ENCODE results near the gene WDR17. TPM values are rescaled to one million over a fixed set of nuclear protein-coding genes. Genes with fewer than 3 reads are reported as not detected.
A peak's percentile ranks its signal among the peaks of the same experiment; 100 is the strongest.

Gene WDR17
- total RNA-seq = 8.0 TPM

GRCh38 chr4:176065435-176066291 lies at the start of gene WDR17:
Gene WDR17 (plus strand): TSS chr4:176065841. CDS start chr4:176111581, 45,740 bp downstream.
- peak; percentile 89 for DNase-seq (ENCODE audit: low spot score)
- peak; percentile 98 for ATAC-seq
- intact Hi-C loops (cut with DNase I) = no loop called here

GRCh38 chr4:176016601-176017000 lies 49.0 kb upstream of the WDR17 start:
- intact Hi-C loops (cut with DNase I) = no loop called here
- no peak for ATAC-seq
- DNase-seq (ENCODE audit: low spot score) = no peak

GRCh38 chr4:176020481-176021085 lies 45.1 kb upstream of the WDR17 start:
- intact Hi-C loops (cut with DNase I) = no loop called here
- DNase-seq (ENCODE audit: low spot score) (no peak), ATAC-seq (no peak)

- intact Hi-C loops (cut with DNase I) = no loop called here
- ATAC-seq (no peak), DNase-seq (ENCODE audit: low spot score) (no peak)
Observed at GRCh38 chr4:176030391-176030790, 35.2 kb upstream of the WDR17 start.

GRCh38 chr4:176031922-176032321 lies 33.7 kb upstream of the WDR17 start:
- DNase-seq (ENCODE audit: low spot score) (no peak), ATAC-seq (no peak)
- intact Hi-C loops (cut with DNase I) = no loop called here

GRCh38 chr4:176032454-176032853 lies 33.2 kb upstream of the WDR17 start:
- no peak for ATAC-seq
- DNase-seq (ENCODE audit: low spot score) = no peak
- intact Hi-C loops (cut with DNase I) = no loop called here

GRCh38 chr4:176034499-176034898 lies 31.1 kb upstream of the WDR17 start:
- DNase-seq (ENCODE audit: low spot score) (no peak), ATAC-seq (no peak)
- intact Hi-C loops (cut with DNase I) = no loop called here

GRCh38 chr4:176034936-176035335 lies 30.7 kb upstream of the WDR17 start:
- ATAC-seq = no peak

GRCh38 chr4:176036585-176037205 lies 28.9 kb upstream of the WDR17 start:
- ATAC-seq (no peak), DNase-seq (ENCODE audit: low spot score) (no peak)
- intact Hi-C loops (cut with DNase I) = no loop called here

More at GRCh38 chr4:176034936-176035335, 30.7 kb upstream of the WDR17 start:
- intact Hi-C loops (cut with DNase I) = no loop called here
- no peak for DNase-seq (ENCODE audit: low spot score)

GRCh38 chr4:176038789-176039188 lies 26.9 kb upstream of the WDR17 start:
- intact Hi-C loops (cut with DNase I) = no loop called here
- DNase-seq (ENCODE audit: low spot score) = no peak
- no peak for ATAC-seq

- DNase-seq (ENCODE audit: low spot score) = no peak
- intact Hi-C loops (cut with DNase I) = no loop called here
- no peak for ATAC-seq
Observed at GRCh38 chr4:176042195-176042594, 23.4 kb upstream of the WDR17 start.

GRCh38 chr4:176043838-176044588 lies 21.6 kb upstream of the WDR17 start:
- no peak for DNase-seq (ENCODE audit: low spot score)
- peak; percentile 69 for ATAC-seq
- intact Hi-C loops (cut with DNase I) = no loop called here

- DNase-seq (ENCODE audit: low spot score) = peak; percentile 57
- intact Hi-C loops (cut with DNase I) = no loop called here
- ATAC-seq = peak; percentile 64
Observed at GRCh38 chr4:176044589-176044951, 21.1 kb upstream of the WDR17 start.

GRCh38 chr4:176048631-176049030 lies 17.0 kb upstream of the WDR17 start:
- intact Hi-C loops (cut with DNase I) = no loop called here
- ATAC-seq = no peak
- no peak for DNase-seq (ENCODE audit: low spot score)

- intact Hi-C loops (cut with DNase I) = no loop called here
- no peak for ATAC-seq
- no peak for DNase-seq (ENCODE audit: low spot score)
Observed at GRCh38 chr4:176052744-176053143, 12.9 kb upstream of the WDR17 start.

- DNase-seq (ENCODE audit: low spot score) (no peak), ATAC-seq (no peak)
- intact Hi-C loops (cut with DNase I) = no loop called here
Observed at GRCh38 chr4:176053785-176054184, 11.9 kb upstream of the WDR17 start.

- intact Hi-C loops (cut with DNase I) = no loop called here
- DNase-seq (ENCODE audit: low spot score) = no peak
- no peak for ATAC-seq
Observed at GRCh38 chr4:176054942-176055341, 10.7 kb upstream of the WDR17 start.

- intact Hi-C loops (cut with DNase I) = no loop called here
- no peak for DNase-seq (ENCODE audit: low spot score)
- ATAC-seq = no peak
Observed at GRCh38 chr4:176063718-176064117, 1.9 kb upstream of the WDR17 start.

GRCh38 chr4:176064539-176064938 lies 1.1 kb upstream of the WDR17 start:
- ATAC-seq (no peak), DNase-seq (ENCODE audit: low spot score) (no peak)
- intact Hi-C loops (cut with DNase I) = no loop called here

GRCh38 chr4:176066757-176067156 lies 1.1 kb downstream of the WDR17 start:
- DNase-seq (ENCODE audit: low spot score) (no peak), ATAC-seq (no peak)
- intact Hi-C loops (cut with DNase I) = no loop called here

Data from sciatic nerve (tissue), 2 donors.